Islet of Langerhans (tissue), 1 donor: ENCODE results near the gene RSPRY1.

Experiments used
- FAIRE-seq: peaks from one replicate; lab custom pipeline; 2011; peaks lifted over from hg19 to GRCh38; lab: Jason Lieb, UNC

The RSPRY1 gene

DNA sequence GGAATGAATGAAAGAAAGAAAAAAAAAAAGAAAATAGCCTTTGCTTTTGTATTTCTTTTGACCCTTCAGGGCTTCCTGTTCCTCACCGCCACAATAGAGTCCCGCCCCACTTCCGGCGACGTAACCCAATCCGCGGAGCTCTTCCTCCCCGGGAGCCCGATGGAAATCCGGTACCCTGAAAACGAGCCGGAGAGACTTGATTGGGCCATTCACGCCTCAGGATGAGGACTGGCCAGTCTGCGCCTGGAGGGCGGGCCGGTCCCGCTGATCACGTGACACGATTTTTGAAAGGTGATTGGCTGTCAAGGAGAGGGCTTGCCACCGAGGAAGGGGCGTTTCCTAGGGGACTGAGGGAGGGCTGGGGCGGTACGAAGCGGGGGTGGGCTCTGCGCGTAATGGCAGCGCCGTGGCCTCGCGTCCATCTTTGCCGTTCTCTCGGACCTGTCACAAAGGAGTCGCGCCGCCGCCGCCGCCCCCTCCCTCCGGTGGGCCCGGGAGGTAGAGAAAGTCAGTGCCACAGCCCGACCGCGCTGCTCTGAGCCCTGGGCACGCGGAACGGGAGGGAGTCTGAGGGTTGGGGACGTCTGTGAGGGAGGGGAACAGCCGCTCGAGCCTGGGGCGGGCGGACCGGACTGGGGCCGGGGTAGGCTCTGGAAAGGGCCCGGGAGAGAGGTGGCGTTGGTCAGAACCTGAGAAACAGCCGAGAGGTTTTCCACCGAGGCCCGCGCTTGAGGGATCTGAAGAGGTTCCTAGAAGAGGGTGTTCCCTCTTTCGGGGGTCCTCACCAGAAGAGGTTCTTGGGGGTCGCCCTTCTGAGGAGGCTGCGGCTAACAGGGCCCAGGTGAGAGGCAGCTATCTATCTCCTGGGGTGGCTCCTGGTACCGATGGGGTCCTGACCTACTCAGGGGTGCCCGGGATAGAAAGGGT is at the start of gene RSPRY1, which contains the start of gene PSME3IP1:
TSS of gene RSPRY1 (plus strand) at position 385 of the 927 bp plus-strand sequence. CDS start 18,330 bp downstream, outside the sequence.
TSS of gene PSME3IP1 (minus strand) at position 95 of the 927 bp plus-strand sequence. CDS start 12,185 bp downstream, outside the sequence.
- FAIRE-seq: peak; percentile 56

DNA sequence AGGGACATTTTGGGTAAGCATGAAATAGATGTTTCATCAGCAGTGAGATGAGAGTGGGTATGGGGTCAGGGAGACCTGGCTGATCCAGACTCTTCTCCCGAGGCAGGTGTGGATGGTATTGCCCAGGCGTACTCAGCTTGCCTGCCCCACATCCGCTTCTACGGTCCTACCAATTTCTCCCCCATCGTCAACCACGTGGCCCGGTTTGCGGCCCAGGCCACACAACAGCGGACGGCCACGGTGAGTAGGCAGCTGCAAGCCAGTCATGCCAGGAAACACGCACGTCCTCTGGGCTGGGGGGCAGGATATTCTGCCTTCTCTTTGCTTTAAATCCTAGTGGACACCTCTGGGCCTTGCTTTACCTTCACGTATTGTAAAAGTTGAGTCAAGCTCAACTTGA is 49.1 kb upstream of the RSPRY1 start:
- no peak for FAIRE-seq

DNA sequence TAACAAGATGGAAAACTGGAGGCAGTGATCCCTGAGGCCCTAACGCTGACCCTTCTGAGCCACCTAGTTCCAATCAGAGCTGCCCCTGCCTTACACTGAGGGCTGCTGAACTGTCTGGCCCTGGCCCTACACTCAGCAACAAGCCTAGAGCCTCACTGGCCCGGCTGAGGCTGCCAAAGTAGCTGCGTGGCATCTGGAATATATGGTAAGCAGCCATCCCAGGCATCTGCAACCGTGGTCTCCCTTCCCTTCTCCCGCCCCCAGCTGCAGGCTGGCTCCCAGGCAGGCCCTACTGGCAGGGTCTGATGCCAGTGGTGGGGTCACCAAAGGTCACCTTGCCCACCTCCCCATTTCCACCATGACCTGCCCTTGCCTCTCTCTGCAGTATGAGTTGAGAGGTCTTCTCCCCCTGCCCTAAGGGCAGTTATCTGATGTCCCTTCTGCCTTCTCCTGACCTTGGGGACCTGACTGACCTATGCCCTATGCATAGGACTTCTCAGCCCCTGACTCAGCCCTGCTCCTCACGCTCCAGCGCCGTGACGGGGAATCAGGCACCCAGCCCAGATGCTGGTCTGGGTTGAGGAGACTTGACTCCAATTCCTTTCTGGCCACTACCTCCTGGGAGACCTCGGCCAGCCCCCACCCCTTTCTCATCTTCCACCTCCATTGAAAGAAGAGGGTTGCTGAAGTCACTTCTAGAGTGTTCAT is 48.4 kb upstream of the RSPRY1 start:
- no peak for FAIRE-seq

GRCh38 chr16:57138281-57138935 is 47.7 kb upstream of the RSPRY1 start:
- no peak for FAIRE-seq

DNA sequence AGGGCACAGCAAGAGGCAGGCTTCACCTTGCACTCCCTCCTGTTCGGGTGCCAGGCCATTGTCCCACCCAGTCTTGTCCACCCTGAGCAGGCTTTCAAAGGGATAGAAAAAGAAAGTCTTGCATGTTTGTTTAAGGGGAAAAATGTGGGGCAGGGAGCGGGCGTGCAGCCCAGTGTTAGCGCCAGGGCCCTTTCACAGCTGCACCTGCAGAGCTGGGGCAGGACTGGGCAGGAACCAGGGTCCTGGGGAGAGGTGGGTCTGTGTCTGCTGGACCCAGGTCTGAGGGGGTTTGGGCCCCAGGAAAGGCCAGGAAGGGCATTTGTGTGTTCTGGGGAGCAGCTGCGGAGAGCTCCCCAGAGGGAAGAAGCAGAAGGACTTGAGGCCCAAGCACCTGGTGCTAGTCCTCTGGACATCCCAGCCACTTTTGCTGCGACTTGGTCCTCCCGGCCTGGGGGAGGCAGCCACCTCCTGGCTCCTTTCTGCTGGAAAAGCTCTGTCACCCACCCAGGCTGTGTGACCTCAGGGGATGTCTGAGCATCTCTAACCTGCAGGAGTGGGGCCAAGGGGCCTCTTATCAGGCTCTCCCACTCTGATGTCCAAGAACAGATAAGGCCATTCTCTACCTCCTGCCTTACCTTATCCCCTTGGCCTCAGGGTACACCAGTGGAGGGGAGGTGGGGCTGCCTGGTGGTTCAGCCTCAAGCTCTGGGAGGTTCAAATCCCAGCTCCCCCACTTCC is 45.0 kb upstream of the RSPRY1 start:
- FAIRE-seq: no peak

- no peak for FAIRE-seq
Observed at GRCh38 chr16:57141822-57142631, 44.1 kb upstream of the RSPRY1 start.

- FAIRE-seq: no peak
Observed at GRCh38 chr16:57143149-57143921, 42.8 kb upstream of the RSPRY1 start.

DNA sequence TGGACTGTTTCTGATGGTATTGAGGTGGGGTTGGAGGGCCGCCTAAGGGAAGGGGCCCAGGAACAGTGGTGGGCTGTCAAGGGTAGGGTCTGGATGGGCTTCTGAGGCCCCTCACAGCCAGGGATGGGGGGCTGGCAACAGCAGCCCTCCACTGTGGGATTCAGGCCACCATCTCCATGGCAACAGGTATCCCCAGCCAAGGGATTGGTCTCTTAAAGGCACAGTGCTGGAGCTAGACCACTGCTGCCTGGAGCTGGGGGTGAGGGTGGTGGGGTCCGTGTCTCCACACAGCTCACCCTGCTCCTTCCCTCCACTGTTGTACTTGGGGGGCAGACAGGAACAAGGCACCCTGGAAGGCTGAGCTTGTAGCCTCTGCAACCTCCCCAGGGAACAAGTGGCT is 42.1 kb upstream of the RSPRY1 start:
- no peak for FAIRE-seq

DNA sequence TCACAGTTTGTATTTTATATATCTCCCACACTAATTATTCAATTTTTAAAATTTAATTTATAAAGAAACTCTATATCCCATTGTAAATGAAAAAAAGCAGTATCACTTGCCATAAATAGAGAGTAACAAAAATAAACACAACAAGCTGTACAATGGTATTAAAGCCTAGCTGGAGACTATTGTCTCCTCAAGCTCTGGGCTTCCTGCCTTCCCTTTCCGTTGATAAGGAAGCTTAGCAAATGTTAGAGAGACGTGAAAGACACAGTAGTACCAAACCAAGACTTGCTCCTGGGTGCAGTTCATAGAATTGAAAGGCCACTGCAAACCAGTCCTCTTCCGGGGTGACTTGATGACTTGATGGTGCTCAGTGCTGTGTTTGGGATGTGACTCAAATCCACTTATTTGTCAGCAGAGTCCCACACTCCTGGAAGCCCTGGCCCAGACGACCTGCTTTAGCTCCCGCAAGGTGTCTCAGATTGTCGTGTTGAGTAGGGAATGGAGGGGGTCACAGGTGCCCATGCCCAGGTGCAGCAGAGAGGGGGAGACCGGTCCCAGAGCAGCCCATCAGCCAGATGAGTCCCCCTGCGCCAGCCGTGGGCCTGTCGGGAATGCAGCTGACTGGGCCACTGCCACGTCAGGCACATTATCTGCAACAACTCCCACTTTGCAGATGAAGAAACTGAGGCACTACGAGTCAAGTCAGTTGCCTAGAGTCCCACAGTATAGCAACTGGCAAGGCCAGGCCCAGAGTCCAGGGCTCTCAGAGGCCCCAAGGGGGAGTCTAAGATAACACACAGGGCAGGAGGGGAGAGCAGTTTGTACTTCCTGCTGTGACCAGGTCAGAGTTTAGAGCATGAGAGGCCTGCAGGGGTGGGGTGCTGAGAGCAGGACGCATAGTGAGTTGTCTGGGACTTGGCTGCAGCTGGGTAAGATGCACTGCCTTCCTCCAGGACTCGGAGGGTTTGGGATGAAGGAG is 40.8 kb upstream of the RSPRY1 start:
- FAIRE-seq: no peak

DNA sequence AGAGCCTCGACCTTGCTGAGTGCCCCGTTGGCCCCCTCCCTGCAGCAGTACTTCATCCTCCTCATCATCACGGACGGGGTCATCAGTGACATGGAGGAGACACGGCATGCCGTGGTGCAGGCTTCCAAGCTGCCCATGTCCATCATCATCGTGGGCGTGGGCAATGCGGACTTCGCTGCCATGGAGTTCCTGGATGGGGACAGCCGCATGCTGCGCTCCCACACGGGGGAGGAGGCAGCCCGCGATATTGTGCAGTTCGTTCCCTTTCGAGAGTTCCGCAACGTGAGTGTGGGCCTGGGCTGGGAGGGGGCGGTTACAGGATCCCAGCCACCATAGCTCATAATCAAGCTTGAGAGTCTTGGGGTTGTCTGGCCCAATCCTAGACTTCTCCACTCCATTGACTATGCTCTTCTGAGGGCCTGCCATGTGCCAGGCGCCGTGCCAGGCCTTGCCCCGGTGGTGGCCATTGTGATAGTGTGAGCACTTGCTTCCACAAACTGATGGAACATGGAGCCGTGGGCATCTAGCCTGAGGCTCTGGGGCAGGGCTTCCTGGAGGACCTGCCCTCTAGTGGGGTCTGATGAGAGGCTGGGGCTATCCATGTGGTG is 40.0 kb upstream of the RSPRY1 start:
- no peak for FAIRE-seq

DNA sequence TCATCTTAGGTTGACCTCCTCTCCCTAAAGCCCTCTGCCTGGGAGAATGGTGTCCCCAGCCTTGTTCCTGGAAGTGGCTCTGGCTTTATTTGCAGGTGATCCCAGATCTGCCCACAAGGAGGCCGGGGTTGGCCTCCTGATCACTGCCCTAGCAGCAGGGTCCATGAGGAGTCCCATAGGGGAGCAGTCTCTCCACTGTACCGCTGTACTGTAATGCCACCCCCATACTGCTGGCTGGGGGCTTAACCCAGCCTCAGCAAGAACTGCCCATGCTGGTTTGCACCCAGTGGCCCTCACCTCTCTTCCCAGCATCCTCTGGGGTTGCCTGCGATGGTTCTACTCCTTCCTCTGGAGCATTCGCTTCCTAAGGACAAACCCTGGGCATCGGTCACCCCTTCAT is 39.4 kb upstream of the RSPRY1 start:
- no peak for FAIRE-seq

GRCh38 chr16:57147381-57148221 is 38.5 kb upstream of the RSPRY1 start:
- FAIRE-seq: no peak

DNA sequence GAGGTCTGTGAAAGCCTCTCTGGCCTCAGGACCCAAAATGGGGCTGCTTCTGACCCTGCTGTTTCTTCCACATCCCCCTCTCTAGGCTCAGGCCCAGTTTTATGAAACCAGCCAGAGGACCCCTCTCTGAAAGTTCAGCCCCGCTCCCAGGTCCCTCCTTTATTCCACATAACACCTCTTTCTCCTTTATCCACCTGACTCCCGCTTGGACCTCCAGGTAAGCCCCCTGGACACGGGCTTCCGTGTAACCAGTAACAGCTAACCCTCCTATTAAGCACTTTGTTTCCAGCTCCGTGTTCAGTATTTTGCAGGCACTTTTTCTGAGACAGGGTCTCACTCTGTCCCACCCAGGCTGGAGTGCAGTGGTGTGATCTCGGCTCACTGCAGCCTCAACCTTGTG is 37.6 kb upstream of the RSPRY1 start:
- no peak for FAIRE-seq

GRCh38 chr16:57149391-57149790 is 36.7 kb upstream of the RSPRY1 start:
- FAIRE-seq: no peak

DNA sequence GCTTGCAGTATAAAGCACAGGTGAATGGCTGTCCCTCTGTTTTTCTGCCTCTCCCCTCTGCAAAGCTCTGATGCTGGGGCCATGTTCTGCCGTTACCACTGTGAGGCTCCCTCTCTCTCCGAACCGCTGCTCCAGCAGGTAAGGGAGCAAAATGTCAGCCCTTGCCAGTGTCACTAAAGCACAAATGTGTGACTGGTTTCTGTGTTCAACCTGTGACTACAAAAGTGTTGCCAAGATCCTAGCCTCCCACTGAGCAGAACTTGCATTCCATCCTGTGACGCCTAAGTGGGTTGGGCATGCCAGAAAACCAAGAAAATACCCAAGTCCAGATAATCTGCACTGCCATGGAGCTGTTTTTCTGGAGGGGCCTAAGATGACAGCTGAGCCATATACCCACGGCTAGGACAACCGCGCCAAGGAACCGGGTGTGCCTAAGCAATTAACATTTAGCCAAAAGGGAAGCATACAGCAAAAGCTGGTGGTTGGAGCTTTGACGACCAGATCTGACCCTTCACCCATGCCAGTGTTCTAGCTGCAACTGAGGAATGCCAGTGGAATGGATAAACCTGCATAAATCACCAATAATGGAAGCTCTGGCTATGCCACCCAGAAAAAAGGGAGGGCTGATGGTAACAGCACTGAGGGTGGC is 35.3 kb upstream of the RSPRY1 start:
- no peak for FAIRE-seq

- FAIRE-seq: no peak
Observed at GRCh38 chr16:57151369-57151768, 34.8 kb upstream of the RSPRY1 start.
